Left renal pelvis (tissue), 4 donors: ENCODE measurements around the gene KSR1. TPM values are rescaled to one million over a fixed set of nuclear protein-coding genes. Genes with fewer than 3 reads are reported as not detected.

Experiments
- DNase-seq, 4 donors: peaks; one replicate each; pipeline ENCODE4 v3.0.0-alpha.2; 2013; ENCODE audit warnings: low read depth in 4 of 4, low spot score in 3 of 4
- polyA plus RNA-seq, 4 donors: library from polyadenylated mRNA; unstranded; fragments of 120-200 nt; gene quantifications; one replicate each; pipeline ENCODE4 v1.2.1, GENCODE V29; 2013; ENCODE audit not compliant: insufficient read length in 4 of 4

Gene KSR1
- polyA plus RNA-seq, 4 donors: 33.9 to 72.8 (median 43.1) TPM

DNA sequence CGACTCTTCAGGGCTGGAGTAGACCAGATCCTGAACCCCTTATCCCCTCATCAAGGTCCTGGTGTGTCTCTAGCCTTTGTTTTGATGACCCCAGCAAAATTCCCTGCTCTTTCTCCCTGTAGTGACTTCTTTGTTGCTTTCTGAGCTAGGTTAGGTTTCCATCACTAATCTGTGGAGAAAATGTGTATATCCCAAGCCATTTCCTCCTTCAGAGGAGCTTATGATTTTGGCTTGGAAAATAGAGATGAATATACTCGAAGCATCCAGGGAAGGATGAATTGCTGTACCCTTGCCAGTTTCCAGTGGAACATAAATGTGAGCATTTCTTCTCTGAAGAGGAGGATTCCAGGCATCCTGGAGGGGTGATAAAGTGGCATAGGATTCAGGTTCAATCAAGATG lies 55.8 kb downstream of the KSR1 start:
- no peak for DNase-seq

GRCh38 chr17:27512511-27513346 lies 56.5 kb downstream of the KSR1 start:
- DNase-seq: no peak

DNA sequence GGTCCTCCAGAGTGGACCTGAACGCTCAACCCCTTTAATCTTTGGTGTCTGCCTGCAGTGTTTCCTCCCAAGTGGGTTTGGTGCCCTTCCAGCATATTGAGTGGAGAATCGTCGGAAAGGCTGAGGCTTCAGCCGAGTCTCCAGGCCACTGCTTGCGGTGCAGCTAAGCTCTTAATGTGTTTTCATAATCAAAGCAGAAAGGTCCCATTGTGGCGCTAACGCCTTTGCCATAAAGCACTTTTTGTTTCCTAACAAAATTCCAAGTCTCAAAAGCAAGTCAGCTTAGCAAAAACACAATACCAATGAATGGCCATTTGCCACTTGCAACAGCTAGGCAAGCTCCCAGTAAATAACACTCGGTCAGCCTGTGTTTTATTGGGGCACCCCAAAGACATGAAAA lies 57.6 kb downstream of the KSR1 start:
- DNase-seq: no peak

GRCh38 chr17:27514595-27515413 lies 58.6 kb downstream of the KSR1 start:
- DNase-seq: no peak

DNA sequence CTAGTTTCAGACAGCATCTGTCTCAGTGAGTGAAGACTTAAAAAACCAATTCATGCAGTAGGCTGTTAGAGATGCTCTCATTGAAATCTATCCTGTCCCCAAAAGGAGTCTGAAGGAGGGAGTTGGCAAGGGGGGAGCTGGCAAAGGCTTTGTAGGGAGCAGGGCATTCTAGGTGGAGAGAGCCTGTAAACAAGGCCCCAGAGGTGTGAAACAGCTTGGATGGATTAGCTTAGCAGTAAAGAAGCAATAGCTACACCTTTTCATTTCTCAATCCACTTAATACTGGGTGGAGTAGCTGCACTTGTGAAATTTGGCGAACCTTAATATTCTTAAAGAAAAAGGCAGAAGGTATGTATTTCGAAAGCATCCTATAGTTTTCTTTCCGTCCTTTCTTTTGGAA lies 61.8 kb downstream of the KSR1 start:
- DNase-seq: no peak

DNA sequence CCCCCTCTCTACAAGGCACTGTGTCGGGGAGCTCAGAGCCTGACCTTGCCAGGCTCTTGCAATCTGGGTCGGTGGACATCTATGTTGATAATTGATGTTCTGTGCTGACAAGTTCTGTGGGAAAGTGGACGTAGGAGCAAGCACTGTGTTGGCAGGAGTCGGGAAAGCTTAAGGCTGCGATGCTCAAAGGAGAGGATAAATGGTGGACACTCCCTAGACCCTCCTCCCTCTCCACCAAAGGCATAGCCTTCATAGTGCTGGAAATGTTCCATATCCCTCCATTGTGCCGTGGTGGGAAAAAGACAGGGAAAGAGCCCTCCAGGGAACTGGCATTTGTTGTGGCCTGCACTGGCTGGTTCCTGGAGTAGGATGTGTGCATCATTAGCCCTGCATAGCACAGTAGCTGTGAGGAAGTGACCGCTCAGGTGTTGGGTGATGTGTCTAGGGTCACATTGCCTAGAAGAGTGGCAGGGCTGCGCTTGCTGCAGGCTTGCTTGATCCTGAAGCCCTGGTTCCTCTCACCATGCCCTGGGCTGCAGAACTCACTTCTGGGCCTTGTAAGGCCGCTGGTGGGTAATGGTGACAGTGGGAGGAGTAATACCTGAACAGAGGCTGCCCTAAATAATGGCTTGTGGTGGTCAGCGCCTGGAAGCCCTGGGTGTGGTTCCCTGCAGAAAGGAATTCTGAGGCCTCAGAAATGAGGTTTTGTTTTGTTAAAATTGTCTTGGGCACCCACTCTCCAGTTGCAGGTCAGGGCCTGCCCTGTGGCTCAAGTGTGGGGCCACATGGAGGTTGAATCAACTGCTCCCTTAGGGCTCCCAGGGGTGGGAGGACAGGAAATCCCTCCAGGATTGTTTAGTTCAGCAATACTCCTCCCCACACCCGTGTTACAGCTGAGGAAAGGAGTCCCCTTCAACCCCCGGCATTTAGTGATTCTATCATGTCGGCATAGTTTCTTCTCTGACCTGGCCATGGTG lies 62.6 kb downstream of the KSR1 start:
- no peak for DNase-seq

DNA sequence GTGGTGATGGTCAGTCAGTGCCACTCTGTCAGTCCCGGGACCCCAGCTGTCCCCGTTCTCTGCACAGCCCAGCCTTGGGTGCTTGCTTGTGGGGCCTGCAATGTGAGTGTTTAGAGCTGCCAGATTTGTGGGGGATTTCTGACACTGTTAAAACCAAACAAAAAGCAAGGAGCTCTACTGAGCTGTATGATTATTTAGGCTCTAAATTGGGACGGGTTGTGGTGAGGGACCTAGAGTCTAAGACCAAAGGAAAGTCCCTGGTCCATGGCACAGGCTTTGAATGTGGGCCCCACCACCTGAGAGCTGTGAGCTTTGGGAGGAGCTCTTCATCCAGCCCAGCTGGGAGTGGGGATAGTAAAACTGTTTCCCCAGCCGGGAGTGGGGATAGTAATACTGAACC lies 63.3 kb downstream of the KSR1 start:
- no peak for DNase-seq

GRCh38 chr17:27520491-27521185 lies 64.4 kb downstream of the KSR1 start:
- no peak for DNase-seq

DNA sequence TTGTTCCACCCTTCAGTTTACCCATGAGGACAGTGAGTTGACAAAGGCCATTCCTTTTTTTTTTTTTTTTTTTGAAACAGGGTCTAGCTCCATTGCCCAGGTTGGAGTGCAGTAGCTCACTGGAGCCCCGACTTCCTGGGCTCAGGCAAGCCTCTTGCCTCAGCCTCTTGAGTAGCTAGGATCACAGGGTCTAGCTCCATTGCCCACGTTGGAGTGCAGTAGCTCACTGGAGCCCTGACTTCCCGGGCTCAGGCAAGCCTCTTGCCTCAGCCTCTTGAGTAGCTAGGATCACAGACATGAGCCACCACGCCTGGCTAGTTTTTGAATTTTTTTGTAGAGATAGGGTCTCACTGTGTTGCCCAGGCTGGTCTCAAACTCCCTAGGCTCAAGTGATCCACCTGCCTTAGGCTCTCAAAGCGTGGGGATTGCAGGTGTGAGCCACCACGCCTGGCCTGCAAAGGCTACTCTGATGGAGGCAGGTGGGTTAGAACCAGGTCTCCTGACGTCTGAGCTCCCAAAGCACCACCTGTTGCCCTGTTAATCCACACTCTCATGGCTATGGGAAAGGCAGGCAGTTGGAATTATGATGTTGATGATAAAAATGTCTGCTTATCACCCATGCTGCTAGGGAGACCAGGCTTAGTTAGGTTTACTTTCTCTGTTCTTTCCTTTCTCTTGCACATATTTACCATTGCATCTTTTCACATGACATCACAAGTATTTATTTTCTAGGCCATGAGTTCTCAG lies 65.2 kb downstream of the KSR1 start:
- DNase-seq: no peak

DNA sequence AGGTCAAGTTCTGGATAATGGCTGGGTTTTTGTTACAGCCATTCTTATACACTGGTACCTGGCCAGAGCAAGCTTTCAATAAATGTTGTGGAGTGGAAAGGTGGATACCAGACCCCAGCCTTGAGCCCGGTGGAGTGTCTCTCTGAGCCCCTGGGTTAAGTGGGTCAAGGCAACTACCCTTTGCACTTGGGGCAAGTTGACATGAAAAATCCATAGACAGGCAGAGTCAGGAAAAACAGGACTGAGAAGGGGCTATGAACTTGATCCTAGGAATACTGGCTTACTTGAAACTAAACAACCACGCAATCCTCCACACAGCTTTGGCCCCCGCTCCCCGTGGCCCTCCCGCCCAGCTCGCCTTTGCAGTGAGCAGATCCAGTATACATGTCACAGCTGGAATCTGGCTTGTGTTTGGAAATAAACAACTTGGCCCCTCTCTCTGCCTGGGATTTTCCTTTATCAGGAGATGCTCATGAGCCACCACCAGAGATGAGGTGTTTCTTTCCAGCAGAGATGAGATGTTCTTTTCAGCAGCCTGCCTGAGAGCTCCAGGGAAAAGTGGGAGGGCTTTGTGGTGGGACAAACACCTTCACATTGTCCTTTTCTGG lies 65.9 kb downstream of the KSR1 start:
- DNase-seq: no peak

GRCh38 chr17:27523712-27524111 lies 67.5 kb downstream of the KSR1 start:
- DNase-seq: no peak

GRCh38 chr17:27524594-27524993 lies 68.3 kb downstream of the KSR1 start:
- DNase-seq: no peak

- no peak for DNase-seq
These were observed 69.1 kb downstream of the KSR1 start for GRCh38 chr17:27525316-27525715.

GRCh38 chr17:27525836-27526603 lies 69.8 kb downstream of the KSR1 start:
- no peak for DNase-seq

- no peak for DNase-seq
These were observed 70.4 kb downstream of the KSR1 start for GRCh38 chr17:27526604-27527002.

GRCh38 chr17:27529230-27529796 lies 73.1 kb downstream of the KSR1 start:
- no peak for DNase-seq

- no peak for DNase-seq
These were observed 74.6 kb downstream of the KSR1 start for GRCh38 chr17:27530764-27531391.
